Spleen (tissue), 11 donors: ENCODE results near the gene CNN3. TPM values are rescaled to one million over a fixed set of nuclear protein-coding genes. Genes with fewer than 3 reads are reported as not detected.

Experiments used
- DNase-seq: peaks from one replicate; pipeline ENCODE4 v3.0.0-alpha.2; 2020
- H3K27ac ChIP-seq, 8 donors: fragments of 200-600 bp; sonication (generic) in 7 of 8; 1 replicate in 4 of 8; 2 replicates in 4 of 8; pipeline versions ENCODE4 v1.5.0 to v1.8.0; 2016 to 2021; ENCODE audit warnings: inconsistent platforms in 4 of 8, mild to moderate bottlenecking in 4 of 8, moderate library complexity in 1 of 8
- H3K27me3 ChIP-seq, 7 donors: fragments of 200-600 bp; sonication (generic) in 6 of 7; replicated peaks in 1 of 7; 1 replicate in 4 of 7; 2 replicates in 3 of 7; pipeline versions ENCODE4 v1.5.0 to v1.8.0; 2016 to 2021; ENCODE audit warnings: inconsistent platforms in 3 of 7, mild to moderate bottlenecking in 1 of 7
- H3K36me3 ChIP-seq, 6 donors: fragments of 200-600 bp; sonication (generic) in 5 of 6; 1 replicate in 4 of 6; 2 replicates in 2 of 6; pipeline versions ENCODE4 v1.5.0 to v1.8.0; 2016 to 2021; ENCODE audit warnings: inconsistent platforms in 2 of 6
- H3K4me1 ChIP-seq, 6 donors: fragments of 200-600 bp; sonication (generic) in 5 of 6; 1 replicate in 3 of 6; 2 replicates in 3 of 6; pipeline versions ENCODE4 v1.5.0 to v1.8.0; 2016 to 2021; ENCODE audit warnings: inconsistent platforms in 3 of 6
- H3K4me3 ChIP-seq, 8 donors: fragments of 200-600 bp; sonication (generic) in 7 of 8; 1 replicate in 4 of 8; 2 replicates in 4 of 8; pipeline versions ENCODE4 v1.5.0 to v1.8.0; 2016 to 2021; ENCODE audit warnings: inconsistent platforms in 4 of 8, mild to moderate bottlenecking in 4 of 8, moderate library complexity in 2 of 8
- H3K9me3 ChIP-seq, 8 donors: fragments of 200-600 bp; sonication (generic) in 7 of 8; 1 replicate in 4 of 8; 2 replicates in 4 of 8; pipeline versions ENCODE4 v1.5.0 to v1.8.0; 2016 to 2021; ENCODE audit warnings: inconsistent platforms in 4 of 8
- CTCF ChIP-seq, 11 experiments: fragments of 200-600 bp in 7 of 11; fragments of 450-650 bp in 4 of 11; sonication (generic) in 4 of 11; IDR thresholded peaks in 8 of 11; conservative IDR thresholded peaks in 3 of 11; 1 replicate in 7 of 11; 2 replicates in 4 of 11; pipeline versions ENCODE4 v1.4.0 to v1.8.0; 2016 to 2021; ENCODE audit warnings: antibody characterized with exemption in 11 of 11, inconsistent platforms in 4 of 11, mild to moderate bottlenecking in 1 of 11
- POLR2A ChIP-seq, 3 donors: fragments of 450-650 bp; IDR thresholded peaks; one replicate each; pipeline ENCODE4 v1.5.1; 2017; ENCODE audit warnings: antibody characterized with exemption in 3 of 3, mild to moderate bottlenecking in 1 of 3
- POLR2AphosphoS5 ChIP-seq, 3 donors: sonication (generic); formaldehyde crosslinking; IDR thresholded peaks; one replicate each; pipeline ENCODE4 v1.5.1; 2017; ENCODE audit warnings: antibody characterized with exemption in 3 of 3
- WGBS, 5 donors: extraction: QIAGEN DNeasy Blood & Tissue Kit in 3 of 5; methylation state at CpG; one replicate each; pipeline versions ENCODE4 v1.1.5 to v1.1.7; 2013 to 2018; 5-methylcytosine and 5-hydroxymethylcytosine counted together
- intact Hi-C: fragments of 100-400 bp; cut with DNase I; formaldehyde crosslinking; loops from one replicate; pipeline ENCODE4 v1.15.0; 2023; ENCODE audit warnings: low total_unique reads
- polyA plus RNA-seq, 3 donors: library from polyadenylated mRNA; stranded (reverse); fragments of 200-250 nt; gene quantifications; one replicate each; pipeline ENCODE4 v1.2.1, GENCODE V29; 2013
- total RNA-seq, 7 donors: library from RNA; depleted of rRNA in 3 of 7; stranded (reverse); fragments of >200 nt in 3 of 7; fragmentation: NEBNext Ultra II Directional in 4 of 7; extraction: Animal tissue kit (Norgen Biotek cat#: 25700) in 4 of 7; gene quantifications; one replicate each; pipeline versions ENCODE4 v1.1.0 to v1.2.1, GENCODE V29; 2016 to 2021
- donor health status: healthy with polysubstance abuse.
- donor health status: DM: no; HTN: no; CAD: no; lungs with moderate emphysema.
- donor health status: DM: no; HTN: no; CAD: no.
- donor health status: Bipolar disorder and iron deficiency.
- donor health status: healthy.
- donor health status: DM: no; HTN: no; CAD: no.
- donor health status: DM: yes; HTN: yes; CAD: no.

The CNN3 gene
- total and polyA plus RNA-seq, 10 donors, result 27.4 to 124 (median 105) TPM

GRCh38 chr1:94903280-94904009 lies 23.5 kb downstream of the CNN3 start:
- Histone ChIP-seq H3K27ac (no peak overlapping the region), H3K27me3 (no peaks in the 10 kb centered on the region), H3K9me3 (no peaks in the 10 kb centered on the region), H3K4me1 (no peaks in the 10 kb centered on the region), H3K36me3 (peaks cover 0 to 28% (median 8%) of the 10 kb centered on the region in 6 donors), H3K4me3 (no peak overlapping the region)
- no peak for TF ChIP-seq POLR2A (IDR thresholded peaks at IDR 0.05)
- TF ChIP-seq CTCF (IDR thresholded peaks at IDR 0.05 in 8 of 11, conservative IDR thresholded peaks at IDR 0.05 in 3 of 11), result no peak
- no peak for TF ChIP-seq POLR2AphosphoS5 (IDR thresholded peaks at IDR 0.05)
- DNase-seq, result no peak
- intact Hi-C loops, result no loop called here
- 92 to 96% (median 92%) methylated on average over 7 of the region's 7 CpGs for WGBS, 5 donors

- H3K36me3 ChIP-seq, result peaks cover 0 to 41% (median 10%) of the 10 kb centered on the region in 6 donors
- no peak for TF ChIP-seq POLR2AphosphoS5 (IDR thresholded peaks at IDR 0.05)
- TF ChIP-seq CTCF (IDR thresholded peaks at IDR 0.05 in 8 of 11, conservative IDR thresholded peaks at IDR 0.05 in 3 of 11), result no peak
- TF ChIP-seq POLR2A (IDR thresholded peaks at IDR 0.05), result no peak
- no peaks in the 10 kb centered on the region for H3K27me3 ChIP-seq
- no peaks in the 10 kb centered on the region for H3K4me1 ChIP-seq
- WGBS, 5 donors, result 80 to 93% (median 88%) methylated on average over 4 of the region's 4 CpGs
- no peak for DNase-seq
- H3K9me3 ChIP-seq, result no peaks in the 10 kb centered on the region
- intact Hi-C loops, result no loop called here
- no peak overlapping the region for H3K27ac ChIP-seq
- no peak overlapping the region for H3K4me3 ChIP-seq
These were observed 25.1 kb downstream of the CNN3 start for GRCh38 chr1:94901841-94902240.

- no peak for DNase-seq
- TF ChIP-seq CTCF (IDR thresholded peaks at IDR 0.05 in 8 of 11, conservative IDR thresholded peaks at IDR 0.05 in 3 of 11), result no peak
- Histone ChIP-seq H3K4me3 (no peak overlapping the region), H3K4me1 (no peaks in the 10 kb centered on the region), H3K9me3 (no peaks in the 10 kb centered on the region), H3K27ac (no peak overlapping the region), H3K36me3 (peaks cover 0 to 60% (median 15%) of the 10 kb centered on the region in 6 donors), H3K27me3 (no peaks in the 10 kb centered on the region)
- intact Hi-C loops, result no loop called here
- WGBS, 5 donors, result 64 to 87% (median 73%) methylated on average over 1 of the region's 1 CpG
These were observed 27.2 kb downstream of the CNN3 start for GRCh38 chr1:94899756-94900155.

- WGBS, 5 donors, result 84 to 86% (median 84%) methylated on average over 7 of the region's 7 CpGs
These were observed 28.2 kb downstream of the CNN3 start for GRCh38 chr1:94898491-94899385.

More at GRCh38 chr1:94898491-94899385, 28.2 kb downstream of the CNN3 start:
- intact Hi-C loops, result no loop called here
- TF ChIP-seq POLR2AphosphoS5 (IDR thresholded peaks at IDR 0.05) (no peak), POLR2A (IDR thresholded peaks at IDR 0.05) (no peak)
- Histone ChIP-seq H3K27ac (no peak overlapping the region), H3K4me3 (no peak overlapping the region), H3K4me1 (no peaks in the 10 kb centered on the region), H3K36me3 (peaks cover 0 to 60% (median 15%) of the 10 kb centered on the region in 6 donors), H3K27me3 (no peaks in the 10 kb centered on the region), H3K9me3 (no peaks in the 10 kb centered on the region)
- no peak for DNase-seq
